22Rv1 (cell line): ENCODE results near the gene SLCO3A1.

Source experiments
- H3K27ac ChIP-seq: fragments of 450-650 bp; 2 replicates; pipeline ENCODE4 v1.5.1; 2017
- ZFX ChIP-seq: fragments of 450-650 bp; IDR thresholded peaks from 2 replicates; pipeline ENCODE4 v1.6.1; 2017; ENCODE audit warnings: antibody characterized with exemption, borderline replicate concordance
- TF ChIP-seq, protein P1 (sequence below): fragments of 450-650 bp; IDR thresholded peaks from 2 replicates; pipeline ENCODE4 v1.5.1; 2017; ENCODE audit warnings: mild to moderate bottlenecking

SLCO3A1 gene

GRCh38 chr15:92029767-92030166, 176.3 kb downstream of the SLCO3A1 start:
- no peak overlapping the region for H3K27ac ChIP-seq
- TF ChIP-seq, protein P1, sequence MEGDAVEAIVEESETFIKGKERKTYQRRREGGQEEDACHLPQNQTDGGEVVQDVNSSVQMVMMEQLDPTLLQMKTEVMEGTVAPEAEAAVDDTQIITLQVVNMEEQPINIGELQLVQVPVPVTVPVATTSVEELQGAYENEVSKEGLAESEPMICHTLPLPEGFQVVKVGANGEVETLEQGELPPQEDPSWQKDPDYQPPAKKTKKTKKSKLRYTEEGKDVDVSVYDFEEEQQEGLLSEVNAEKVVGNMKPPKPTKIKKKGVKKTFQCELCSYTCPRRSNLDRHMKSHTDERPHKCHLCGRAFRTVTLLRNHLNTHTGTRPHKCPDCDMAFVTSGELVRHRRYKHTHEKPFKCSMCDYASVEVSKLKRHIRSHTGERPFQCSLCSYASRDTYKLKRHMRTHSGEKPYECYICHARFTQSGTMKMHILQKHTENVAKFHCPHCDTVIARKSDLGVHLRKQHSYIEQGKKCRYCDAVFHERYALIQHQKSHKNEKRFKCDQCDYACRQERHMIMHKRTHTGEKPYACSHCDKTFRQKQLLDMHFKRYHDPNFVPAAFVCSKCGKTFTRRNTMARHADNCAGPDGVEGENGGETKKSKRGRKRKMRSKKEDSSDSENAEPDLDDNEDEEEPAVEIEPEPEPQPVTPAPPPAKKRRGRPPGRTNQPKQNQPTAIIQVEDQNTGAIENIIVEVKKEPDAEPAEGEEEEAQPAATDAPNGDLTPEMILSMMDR = no peak
- TF ChIP-seq ZFX = no peak

DNA sequence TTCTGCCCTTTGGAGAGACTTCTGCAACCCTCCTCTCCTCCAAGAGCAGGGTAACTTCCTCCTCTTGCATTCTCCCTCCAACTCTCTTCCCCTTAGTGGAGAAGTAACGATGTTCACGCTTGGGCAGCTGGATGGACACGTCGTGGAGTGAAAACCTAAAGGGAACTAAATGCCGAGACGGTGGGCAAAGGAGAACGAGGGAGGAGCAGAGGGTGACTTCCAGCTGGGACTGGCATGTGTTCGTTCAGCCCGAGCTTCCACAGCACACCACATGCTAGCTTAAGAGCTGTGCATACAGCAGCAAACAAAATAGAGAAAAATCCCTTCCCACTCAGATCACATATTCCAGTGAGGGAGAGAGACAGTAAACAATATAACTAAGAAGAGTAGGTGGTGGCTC, 179.8 kb downstream of the SLCO3A1 start:
- no peak overlapping the region for H3K27ac ChIP-seq
- no peak for TF ChIP-seq ZFX
- TF ChIP-seq, protein P1 = no peak

- TF ChIP-seq ZFX = no peak
- TF ChIP-seq, protein P1 = no peak
- H3K27ac ChIP-seq = no peak overlapping the region
These were observed 180.2 kb downstream of the SLCO3A1 start for GRCh38 chr15:92033723-92034122.

- TF ChIP-seq, protein P1 = no peak
- TF ChIP-seq ZFX = no peak
- no peak overlapping the region for H3K27ac ChIP-seq
These were observed 180.7 kb downstream of the SLCO3A1 start for GRCh38 chr15:92034227-92034626.

DNA sequence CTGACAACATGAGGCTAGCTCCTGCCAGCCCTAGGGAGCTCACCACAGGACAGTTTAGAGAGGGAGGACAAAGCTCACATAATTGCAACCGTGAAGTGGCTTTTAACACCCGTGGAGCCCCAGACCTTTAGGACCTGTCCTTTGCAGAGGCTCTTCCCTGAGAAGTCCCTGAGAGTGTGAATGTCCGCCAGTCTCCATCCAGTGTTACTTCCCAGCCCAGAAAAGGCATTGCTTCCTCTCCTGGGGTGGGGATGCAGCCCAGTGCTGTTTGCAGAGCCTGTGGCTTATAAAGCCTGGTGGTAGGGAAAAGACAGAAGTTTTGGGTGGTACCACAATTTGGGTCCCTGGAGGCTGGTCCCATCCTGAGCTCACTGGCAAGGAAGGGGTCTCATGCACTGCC, 182.0 kb downstream of the SLCO3A1 start:
- no peak overlapping the region for H3K27ac ChIP-seq
- no peak for TF ChIP-seq ZFX
- TF ChIP-seq, protein P1 = no peak

GRCh38 chr15:92035961-92036360, 182.5 kb downstream of the SLCO3A1 start:
- no peak overlapping the region for H3K27ac ChIP-seq
- TF ChIP-seq, protein P1 = no peak
- no peak for TF ChIP-seq ZFX

- no peak overlapping the region for H3K27ac ChIP-seq
- TF ChIP-seq ZFX = no peak
- TF ChIP-seq, protein P1 = no peak
These were observed 184.0 kb downstream of the SLCO3A1 start for GRCh38 chr15:92037491-92037890.
